T-helper 2 cell treated with Interferon-gamma antibody and Interleukin-4, amounts not matched to agents 100 ng/mL and 5 ng/mL, for 36 hours (primary cell): ENCODE data around the gene CHST3. TPM values are rescaled to one million over a fixed set of nuclear protein-coding genes. Genes with fewer than 3 reads are reported as not detected.
"Not testable (repeated sequence)": the region's sequence is repeated elsewhere in the genome, so short reads cannot be mapped to it uniquely, and the experiment has no call there.

ENCODE experiments used
- intact Hi-C: fragments of 100-400 bp; cut with micrococcal nuclease; formaldehyde crosslinking; loops from one replicate; pipeline ENCODE4 v1.15.1; 2023
- total RNA-seq: library from RNA; stranded (reverse); gene quantifications from 2 replicates; pipeline ENCODE4 v1.2.3, GENCODE V29; 2022

Gene CHST3
- total RNA-seq, 1 donor from 2014 or later = 0.02 TPM

DNA sequence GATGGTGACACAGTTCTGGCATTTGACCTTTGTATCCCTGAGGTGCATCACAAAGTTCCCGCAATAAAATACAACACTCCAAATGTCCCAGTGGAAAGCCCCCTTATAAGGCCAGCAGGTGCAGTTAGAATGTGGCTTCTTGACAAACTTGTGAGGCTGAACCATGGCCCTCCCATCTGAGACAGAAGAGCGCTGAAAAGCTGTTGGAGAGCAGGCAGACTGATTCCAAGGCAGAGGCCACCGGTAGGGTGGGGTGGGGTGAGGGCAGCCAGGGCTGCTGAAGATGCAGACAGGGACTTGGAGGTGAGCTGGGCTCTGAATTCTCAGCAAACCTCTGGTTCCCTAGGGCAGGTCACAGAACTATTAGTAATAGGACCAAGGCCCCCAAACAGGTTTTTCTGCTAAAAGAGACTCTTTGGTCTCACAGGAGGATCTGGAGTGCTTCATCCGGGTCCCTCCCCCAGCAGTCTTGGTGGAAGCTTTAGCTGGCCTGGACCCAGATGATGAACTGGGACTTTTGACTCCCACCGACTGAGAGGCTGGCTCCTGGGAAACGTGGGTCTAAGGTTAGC, 15.6 kb upstream of the CHST3 start:
- intact Hi-C loops = no loop called here

DNA sequence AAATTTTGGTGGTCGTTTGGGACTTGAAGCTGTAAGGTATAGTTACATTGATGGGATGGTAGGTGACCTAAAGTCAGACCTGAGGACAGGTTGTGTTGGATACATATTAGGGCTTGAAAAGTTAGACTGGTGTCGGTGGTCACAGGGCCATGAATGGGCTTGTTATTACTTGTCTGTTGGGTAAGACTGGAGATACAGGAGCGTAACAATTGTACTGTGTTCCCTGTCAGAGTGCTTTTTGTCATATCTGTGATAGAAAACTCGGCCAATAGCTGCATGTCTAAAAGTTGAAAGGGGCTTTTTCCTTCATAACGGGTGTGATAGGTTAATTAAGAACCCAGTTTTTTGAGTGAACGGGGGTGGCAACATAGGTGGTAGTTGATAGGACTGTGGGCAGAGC, 13.5 kb upstream of the CHST3 start:
- intact Hi-C loops = no loop called here

DNA sequence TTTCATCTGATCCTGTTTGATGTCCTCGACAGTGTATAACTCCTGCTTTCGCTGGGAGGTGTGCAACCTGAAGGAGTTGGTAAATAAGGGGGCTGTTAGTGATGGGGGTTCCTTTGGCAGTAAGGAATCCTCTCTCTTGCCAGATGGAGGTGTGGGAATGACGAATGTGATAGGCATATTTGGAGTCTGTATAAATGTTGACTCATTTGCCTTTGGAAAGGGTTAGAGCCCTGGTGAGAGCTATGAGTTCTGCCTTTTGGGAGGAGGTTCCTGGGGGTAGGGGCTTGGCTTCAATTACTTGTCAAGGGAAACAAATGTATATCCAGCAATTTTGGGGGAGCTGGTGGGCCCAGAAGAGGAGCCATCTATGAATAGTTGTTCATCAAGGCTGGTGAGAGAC, 11.4 kb upstream of the CHST3 start:
- intact Hi-C loops = no loop called here

DNA sequence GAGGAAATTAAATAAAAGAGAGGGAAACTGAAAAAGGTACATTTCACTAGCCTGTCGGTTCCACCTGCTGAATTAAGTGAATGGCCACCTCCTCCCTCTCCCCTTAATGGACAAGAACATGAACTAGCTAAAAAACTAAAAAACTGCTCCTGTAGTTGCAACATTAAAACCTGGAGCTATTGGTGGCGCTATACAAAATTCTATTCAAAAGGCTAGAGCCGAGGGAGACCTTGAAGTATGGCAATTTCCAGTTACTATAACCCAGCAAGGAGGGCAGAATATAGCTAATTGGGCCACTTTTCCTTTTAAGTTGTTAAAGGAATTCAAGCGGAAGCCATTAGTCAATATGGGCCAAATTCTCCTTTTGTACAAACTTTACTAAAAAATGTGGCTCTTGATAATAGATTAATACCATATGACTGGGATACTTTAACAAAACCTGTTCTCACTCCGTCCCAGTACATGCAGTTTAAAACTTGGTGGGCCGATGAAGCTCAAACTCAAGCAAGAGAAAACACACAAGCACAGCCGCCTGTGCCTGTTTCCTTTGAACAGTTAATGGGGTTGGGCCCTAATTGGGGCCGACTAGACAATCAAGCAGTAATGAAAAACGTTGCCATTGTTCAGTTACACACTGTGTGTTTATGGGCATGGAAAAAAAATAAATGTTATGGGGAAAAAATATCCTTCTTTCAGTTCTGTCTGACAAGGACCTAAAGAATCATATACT, 6.5 kb upstream of the CHST3 start:
- intact Hi-C loops = no loop called here

DNA sequence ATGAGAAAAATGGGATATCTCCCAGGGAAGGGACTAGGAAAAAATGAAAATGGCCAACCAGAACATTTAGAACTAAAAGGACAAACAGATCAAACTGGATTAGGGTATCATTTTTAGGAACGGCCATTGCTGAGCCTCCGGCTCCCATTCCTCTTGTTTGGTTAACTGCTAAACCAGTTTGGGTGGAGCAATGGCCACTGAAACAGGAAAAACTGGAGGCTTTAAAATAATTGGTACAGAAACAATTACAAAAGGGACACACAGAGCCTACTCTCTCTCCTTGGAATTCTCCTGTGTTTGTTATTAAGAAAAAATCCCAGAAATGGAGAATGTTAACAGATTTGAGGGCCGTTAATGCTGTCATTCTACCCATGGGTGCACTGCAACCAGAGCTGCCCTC, 4.7 kb upstream of the CHST3 start:
- intact Hi-C loops = no loop called here

DNA sequence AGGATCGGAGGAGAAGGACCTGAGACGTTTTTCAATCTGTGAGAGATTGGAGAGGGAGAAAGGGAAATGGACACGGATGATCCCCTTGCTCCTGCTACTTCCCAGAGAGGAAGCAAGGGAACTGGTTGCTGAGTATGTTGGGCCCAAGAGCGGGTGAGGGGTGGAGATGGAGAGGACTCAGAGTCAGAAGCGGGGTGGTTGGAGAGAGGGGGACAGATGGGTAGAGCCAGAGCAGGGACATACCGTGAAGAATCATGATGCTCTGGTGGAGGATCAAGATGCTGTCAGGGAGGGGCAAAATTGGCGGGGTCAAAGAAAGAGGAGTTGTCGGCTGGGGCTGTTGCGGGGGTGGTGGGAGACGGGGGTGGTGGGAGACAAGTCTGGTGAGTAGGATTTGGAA, 2.4 kb upstream of the CHST3 start:
- intact Hi-C loops = no loop called here

DNA sequence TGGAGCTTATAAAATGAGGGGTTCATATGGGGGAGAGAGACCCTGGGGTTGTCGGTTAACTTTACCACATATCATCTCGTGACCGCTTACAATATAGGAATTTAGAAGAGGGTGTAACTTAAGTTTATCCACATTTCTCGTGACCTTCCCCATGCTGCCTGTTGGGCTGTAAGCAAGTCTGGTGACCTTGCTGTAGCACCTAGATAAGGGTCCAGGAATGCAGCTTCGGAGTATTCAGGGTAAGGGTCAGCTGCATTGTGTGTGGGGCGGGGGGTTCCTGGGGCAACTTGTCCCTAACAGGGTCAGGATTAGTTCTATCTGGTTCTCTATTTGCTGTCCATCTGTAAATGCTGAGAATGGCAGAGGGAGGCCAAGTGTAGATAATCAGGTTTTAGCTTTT, 1.3 kb upstream of the CHST3 start:
- intact Hi-C loops = no loop called here

DNA sequence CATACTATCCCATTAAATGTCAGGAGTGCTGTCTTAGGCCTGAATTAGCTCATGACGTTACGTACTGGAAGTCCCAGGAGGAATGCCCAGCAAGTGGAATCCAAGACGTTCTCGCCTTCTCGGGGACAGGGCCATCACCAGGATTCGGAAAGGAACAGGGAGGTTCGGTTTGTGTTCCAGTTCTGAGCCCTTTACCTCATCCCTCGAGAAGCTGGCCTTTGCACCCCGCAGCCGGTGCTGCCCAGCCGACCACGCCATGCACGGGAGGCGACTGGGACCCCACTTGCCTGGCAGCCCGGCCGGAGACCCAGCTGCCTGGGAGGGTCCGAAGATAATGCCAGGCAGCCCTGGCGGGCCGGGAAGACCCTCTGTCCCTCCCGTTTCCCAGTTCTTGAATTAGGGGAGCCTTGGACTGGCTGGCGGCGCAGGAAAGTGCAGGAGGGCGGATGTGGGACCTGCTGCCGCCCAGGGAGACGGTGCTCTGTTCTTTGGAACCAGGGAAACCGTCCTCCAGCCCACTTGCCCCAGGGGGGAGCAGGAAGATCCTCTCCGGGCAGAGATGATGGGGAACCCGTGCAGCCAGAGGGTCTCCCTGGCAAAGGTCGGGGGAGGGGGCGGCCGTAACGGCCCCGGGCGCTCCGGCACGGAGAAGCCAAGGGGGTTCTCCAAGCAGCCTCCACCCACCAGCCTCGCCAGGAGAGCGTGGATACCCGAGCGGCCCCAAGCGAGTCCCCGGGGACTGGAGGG, 671 bp upstream of the CHST3 start:
- intact Hi-C loops = no loop called here

DNA sequence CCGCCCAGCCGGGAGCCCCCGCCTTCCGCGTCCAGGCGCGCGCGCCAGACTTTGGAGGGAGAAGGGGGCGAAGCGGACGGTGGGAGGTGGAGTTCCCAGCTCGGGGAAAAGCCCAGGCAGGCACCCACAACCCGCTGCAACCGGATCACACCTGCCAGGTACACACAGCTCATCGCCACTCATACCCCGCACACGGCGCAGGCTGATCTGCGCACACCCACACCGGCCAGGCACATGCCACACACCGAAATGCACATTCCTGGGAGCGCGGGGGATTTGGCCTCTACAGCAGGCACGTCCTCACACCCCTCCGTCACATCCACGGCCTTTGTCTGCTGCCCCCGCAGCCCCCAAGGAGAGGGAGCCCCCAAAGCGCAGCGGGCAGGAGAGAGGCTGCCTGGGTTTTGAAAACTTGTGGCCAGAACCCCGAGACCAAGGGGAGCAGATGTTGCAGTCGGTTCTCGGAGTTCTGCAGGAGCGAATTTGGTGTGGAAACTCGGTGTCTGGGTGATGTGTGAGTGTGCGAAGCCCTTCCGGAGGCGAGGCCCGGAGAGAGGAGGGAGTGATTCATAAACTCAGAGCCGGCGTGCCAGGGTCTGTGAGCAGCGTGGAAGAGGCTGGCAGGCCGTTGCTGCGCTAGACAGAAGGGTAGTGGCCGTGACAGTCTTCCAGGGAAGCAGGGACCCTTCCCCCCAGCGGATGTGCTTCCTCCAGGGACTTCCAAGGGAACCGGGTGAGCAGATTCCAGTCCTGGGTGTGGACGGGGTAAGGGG, 734 bp downstream of the CHST3 start:
- intact Hi-C loops = no loop called here

DNA sequence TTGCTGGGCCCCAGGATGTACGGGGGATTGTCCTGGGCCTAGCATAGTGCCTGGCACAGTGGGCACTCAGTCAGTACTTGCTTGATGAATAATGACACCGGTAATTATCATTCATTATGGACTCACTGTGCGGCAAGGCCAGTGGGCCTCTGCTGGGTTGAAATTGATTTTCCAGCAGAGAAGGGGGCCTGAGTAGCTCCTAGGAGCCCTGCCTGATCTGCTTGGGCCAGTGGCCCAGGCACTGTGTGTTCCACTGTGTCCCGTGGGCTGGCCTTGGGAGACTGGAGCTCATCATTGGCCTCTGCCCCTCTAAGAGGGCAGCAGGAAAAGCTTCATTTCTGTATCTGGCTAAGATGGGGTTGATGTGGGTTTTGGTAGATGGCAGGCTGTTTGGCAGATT, 1.4 kb downstream of the CHST3 start:
- intact Hi-C loops = no loop called here

DNA sequence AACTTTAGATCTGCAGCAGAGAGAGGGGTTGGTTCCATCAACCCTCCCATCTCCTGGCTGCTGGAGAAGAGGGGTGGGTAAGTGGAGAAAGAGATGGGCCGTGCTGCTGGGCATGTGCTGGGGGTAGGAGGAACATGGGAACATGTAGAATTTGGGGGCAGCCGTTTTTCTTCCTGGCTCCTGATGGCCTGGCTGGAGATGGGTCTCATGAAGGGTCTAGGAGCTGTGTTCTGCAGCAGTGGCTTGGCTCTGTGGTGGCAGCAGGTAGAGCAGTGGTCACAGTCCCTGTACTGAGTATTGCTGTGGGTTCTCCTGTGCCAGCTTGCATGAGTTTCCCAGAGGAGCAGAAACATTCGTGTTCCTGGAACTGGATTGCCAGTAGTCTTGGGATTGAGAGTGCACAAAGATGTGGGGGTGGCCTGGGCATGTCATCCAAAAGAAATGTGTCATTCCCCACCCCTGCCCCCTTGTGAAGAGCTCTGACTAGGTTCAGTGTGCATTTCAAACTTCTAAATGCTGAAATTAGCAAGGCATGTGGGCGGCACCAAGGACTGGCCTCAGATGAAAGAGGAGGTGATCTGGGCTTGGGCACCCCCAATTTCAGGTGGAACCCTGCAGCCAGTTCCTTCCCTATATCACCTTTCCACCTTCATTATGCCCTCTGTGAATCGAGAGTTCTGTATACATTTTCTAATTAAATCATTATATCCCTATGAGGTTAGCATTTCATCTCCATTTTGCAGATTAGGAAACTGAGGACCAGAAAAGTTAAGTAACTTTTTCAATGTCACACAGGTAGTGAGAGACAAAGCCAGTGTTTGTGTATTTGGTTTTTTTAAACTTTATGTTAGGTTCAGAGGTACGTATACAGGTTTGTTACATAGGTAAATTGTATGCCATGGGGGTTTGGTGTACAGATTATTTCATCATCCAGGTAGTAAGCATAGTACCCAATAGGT, 2.1 kb downstream of the CHST3 start:
- intact Hi-C loops = no loop called here

DNA sequence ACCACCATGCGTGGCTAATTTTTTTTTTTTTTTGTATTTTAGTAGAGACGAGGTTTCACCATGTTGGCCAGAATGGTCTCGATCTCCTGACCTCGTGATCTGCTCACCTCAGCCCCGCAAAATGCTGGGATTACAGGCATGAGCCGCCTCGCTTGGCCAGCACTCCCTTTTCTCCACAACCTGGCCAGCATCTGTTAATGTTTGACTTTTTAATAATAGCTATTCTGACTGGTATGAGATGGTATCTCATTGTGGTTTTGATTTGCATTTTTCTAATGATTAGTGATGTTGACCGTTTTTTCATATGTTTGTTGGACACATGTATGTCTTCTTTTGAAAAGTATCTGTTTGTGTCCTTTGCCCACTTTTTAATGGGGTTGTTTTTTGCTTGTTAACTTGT, 3.8 kb downstream of the CHST3 start:
- intact Hi-C loops = not testable (repeated sequence)

DNA sequence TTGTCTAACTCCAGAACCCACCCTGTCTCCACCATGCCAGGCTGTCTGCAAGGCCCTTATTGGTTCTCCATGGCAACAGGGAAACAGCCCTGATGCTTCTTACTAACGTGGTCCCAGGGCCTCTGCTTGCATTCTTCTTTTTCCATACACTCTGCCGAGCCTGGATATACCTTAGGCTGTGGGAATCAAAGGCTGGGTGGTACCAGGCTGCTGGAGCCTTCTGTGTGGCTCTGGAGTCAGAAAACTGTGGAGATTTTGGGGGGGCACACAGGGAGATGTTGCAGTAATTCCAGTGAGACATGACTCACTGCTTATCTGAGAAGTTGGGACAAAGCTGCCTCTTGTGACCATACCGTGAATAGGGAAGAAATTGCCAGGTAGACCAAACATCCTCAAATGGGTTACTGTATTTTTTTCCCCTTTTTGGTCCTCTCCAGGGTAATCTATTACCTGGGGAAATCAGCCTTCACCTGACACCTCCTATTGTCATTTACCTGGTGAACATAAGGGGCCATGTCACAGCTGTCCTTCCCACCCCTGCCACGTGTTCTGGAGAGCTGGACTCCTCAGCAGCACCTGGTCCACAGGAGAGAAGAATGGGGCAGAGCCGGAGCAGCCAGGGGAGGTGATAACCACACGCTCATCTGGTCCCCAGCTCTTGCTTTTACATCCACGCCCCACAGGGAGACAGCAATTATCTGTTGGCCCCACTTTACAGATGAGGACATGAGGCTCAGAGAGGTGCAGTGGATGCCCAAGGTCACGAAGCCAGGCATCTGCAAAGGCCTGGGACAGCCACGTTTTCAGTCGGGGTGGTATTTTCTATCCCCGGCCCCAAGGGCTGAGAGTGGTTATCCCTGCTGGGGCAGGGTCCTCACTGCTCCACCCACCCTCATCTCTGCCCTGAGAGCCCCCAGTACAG, 4.6 kb downstream of the CHST3 start:
- intact Hi-C loops = no loop called here

DNA sequence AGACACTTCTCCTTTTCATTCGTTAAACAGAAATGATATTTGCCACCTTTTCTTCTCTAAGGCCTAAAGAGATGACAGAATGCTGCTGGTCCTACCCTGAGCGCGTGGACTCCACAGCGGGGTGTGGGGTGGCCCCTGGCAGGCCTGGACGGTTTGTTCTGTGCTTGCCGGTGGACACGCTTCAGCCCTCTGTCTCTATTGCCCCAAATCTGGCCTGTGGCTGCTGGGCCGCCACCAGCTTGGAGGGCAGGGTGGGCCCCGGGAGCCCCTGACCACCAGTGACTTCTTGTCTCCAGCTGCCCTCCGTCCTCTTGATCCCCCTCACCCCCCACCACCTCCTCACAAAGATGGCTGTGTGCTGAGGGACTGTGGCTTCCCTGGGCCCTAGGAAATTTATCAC, 5.7 kb downstream of the CHST3 start:
- intact Hi-C loops = no loop called here

DNA sequence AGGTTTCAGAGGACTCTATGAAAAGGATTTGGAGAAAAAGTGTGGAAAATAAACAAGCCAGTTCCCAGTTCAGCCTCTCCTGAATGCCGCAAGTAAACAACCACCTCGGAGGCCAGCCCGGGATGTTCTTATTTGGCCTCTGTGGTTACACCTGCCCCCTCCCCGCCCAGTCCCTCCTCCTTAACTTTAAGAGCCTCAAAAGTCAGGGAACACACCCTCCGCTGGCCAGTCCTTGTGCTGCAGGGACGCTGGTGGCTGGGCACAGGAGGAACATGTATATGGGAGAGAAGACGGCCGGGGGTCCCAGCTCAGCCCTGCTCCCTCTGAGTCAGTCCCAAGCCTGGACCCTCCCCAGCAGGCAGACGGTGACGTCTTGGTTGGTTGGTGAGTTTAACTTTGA, 6.1 kb downstream of the CHST3 start:
- intact Hi-C loops = no loop called here

DNA sequence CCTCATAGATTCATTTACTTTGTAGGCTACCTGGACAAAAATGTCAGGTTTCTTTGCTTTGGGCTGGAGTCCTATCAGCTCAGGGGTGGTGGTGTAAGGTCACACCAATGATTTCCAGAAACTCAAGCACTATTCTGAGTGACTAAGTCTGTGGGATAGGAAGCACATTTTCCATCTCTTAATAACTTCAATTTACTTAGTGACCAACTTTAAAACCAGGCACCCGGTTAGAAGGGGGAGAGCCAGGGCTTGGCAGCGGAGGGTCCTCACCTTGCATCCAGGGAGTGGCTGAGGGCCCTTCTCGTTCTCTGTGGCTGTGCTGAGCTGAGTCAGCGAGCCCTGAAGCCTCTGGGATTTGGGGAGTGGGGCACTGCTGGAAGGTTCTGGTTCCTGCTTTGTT, 6.7 kb downstream of the CHST3 start:
- intact Hi-C loops = no loop called here

DNA sequence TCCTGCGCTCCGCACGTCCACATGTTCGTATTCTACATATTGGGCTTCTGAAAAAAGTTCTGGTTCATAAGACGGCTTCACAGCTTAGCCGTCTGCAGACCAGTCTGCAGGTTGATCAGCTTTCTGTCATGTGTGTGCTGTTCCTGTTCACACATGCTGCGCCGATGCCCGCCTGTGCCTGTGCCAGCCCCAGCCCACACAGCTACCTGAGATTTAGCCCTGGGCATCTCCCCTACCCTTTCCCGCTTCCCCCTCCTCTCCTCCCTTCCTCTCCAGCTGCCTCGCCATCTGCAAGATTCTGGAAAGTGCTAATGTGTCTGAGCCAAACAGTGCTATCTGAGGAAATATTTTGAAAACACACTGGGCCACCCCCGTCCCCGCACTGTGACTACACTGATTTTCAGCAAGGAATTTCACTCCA, 7.1 kb downstream of the CHST3 start:
- intact Hi-C loops = no loop called here

DNA sequence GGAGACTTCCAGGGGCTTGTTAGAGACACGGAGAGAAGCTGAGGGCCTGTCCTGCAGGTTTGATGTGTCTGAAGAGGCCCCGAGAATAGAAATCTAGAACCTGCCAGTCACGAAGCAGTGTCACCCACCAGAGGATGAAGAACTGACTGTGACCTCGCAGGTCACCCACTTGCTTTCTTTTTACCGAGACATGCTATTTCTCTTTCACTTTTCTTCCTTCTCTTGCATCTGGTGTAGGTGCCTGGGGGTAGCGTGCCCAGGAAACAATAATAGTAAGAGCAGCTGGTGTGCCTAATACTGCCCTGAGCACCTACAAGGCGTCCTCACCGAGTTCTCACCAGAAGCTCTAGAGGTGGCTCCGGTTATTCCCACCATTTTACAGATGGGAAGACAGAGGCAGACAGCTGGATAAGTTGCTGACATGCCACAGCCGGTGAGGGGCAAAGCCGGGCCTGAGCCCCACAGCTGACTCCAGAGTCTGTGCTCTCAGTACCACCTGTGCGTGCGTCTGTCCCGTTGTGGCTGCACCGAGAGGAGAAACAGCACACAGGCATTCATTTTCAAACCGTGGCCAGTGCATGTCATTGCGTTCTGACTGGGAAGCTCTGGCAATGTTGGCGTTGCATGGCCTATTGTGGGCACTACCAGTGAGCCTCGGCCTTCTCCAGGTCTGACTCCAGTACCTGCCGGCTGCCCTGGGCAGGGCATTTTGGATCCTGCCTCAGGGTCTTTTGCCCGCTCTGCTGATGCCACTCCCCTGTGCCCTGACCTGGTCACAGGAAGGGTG, 7.8 kb downstream of the CHST3 start:
- intact Hi-C loops = no loop called here
